OCI-LY7 (cell line): ENCODE measurements around the gene GRID2.

Experiments used
- EZH2phosphoT487 ChIP-seq: fragments of 200-600 bp; sonication (generic); IDR thresholded peaks from 2 replicates; pipeline ENCODE4 v1.6.1; 2018; ENCODE audit warnings: low read depth, borderline replicate concordance, mild to moderate bottlenecking, mixed run types, antibody characterized with exemption, low read length, moderate library complexity, mixed read lengths
- TF ChIP-seq, protein P1 (sequence below): fragments of 200-600 bp; sonication (generic); conservative IDR thresholded peaks from 2 replicates; pipeline ENCODE4 v1.5.1; 2014; ENCODE audit warnings: mild to moderate bottlenecking, antibody characterized with exemption, low read length, moderate library complexity, mixed read lengths

DNA sequence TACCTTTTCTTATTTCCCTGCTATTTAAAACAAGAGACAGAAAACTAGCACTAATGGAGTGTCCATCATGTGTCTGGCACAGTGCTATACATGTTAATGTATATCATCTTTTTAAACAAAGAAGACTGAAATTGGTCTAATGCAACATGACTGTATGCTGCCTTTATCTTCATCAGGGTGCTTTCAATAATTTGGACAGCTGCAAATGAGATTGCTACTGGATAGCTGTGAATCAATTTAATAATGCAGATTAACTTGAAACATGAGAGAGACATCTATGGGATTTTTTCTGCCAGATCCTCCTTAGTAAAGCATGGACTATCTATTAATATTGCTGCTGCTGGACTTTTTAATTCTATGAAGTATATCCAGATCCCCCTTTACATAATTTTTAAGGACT is 1269.5 kb downstream of the GRID2 start:
- TF ChIP-seq, protein P1, sequence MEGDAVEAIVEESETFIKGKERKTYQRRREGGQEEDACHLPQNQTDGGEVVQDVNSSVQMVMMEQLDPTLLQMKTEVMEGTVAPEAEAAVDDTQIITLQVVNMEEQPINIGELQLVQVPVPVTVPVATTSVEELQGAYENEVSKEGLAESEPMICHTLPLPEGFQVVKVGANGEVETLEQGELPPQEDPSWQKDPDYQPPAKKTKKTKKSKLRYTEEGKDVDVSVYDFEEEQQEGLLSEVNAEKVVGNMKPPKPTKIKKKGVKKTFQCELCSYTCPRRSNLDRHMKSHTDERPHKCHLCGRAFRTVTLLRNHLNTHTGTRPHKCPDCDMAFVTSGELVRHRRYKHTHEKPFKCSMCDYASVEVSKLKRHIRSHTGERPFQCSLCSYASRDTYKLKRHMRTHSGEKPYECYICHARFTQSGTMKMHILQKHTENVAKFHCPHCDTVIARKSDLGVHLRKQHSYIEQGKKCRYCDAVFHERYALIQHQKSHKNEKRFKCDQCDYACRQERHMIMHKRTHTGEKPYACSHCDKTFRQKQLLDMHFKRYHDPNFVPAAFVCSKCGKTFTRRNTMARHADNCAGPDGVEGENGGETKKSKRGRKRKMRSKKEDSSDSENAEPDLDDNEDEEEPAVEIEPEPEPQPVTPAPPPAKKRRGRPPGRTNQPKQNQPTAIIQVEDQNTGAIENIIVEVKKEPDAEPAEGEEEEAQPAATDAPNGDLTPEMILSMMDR: no peak
- TF ChIP-seq EZH2phosphoT487: no peak
